ENCODE results near the gene MIER2. TPM values are rescaled to one million over a fixed set of nuclear protein-coding genes. Genes with fewer than 3 reads are reported as not detected.

Gene MIER2
- total RNA-seq, 2 donors from 2014 or later, result 15.2 to 22.4 TPM

- no peak for DNase-seq (ENCODE audit: low spot score)
- no peak for TF ChIP-seq CTCF (IDR thresholded peaks at IDR 0.05)
- no peaks in the 10 kb centered on the region for H3K27me3 ChIP-seq
- H3K9me3 ChIP-seq, result no peaks in the 10 kb centered on the region
- H3K27ac ChIP-seq, result no peak overlapping the region
- H3K4me1 ChIP-seq, result no peaks in the 10 kb centered on the region
- no peak overlapping the region for H3K4me3 ChIP-seq
- H3K36me3 ChIP-seq, result no peaks in the 10 kb centered on the region
These were observed 34.1 kb upstream of the MIER2 start for GRCh38 chr19:378706-379105.

GRCh38 chr19:377801-378581 lies 33.4 kb upstream of the MIER2 start:
- TF ChIP-seq CTCF (IDR thresholded peaks at IDR 0.05), result no peak
- H3K9me3 ChIP-seq, result no peaks in the 10 kb centered on the region
- no peak overlapping the region for H3K27ac ChIP-seq
- H3K4me1 ChIP-seq, result no peaks in the 10 kb centered on the region
- no peak for DNase-seq (ENCODE audit: low spot score)
- no peaks in the 10 kb centered on the region for H3K27me3 ChIP-seq
- H3K4me3 ChIP-seq, result no peak overlapping the region
- no peaks in the 10 kb centered on the region for H3K36me3 ChIP-seq

GRCh38 chr19:376111-376470 lies 31.5 kb upstream of the MIER2 start:
- Histone ChIP-seq H3K9me3 (no peaks in the 10 kb centered on the region), H3K36me3 (no peaks in the 10 kb centered on the region), H3K4me1 (peaks cover 0 to 7% of the 10 kb centered on the region in 2 donors), H3K4me3 (no peak overlapping the region), H3K27me3 (no peaks in the 10 kb centered on the region), H3K27ac (no peak overlapping the region)
- no peak for TF ChIP-seq CTCF (IDR thresholded peaks at IDR 0.05)
- DNase-seq (ENCODE audit: low spot score), result no peak

- Histone ChIP-seq H3K36me3 (no peaks in the 10 kb centered on the region), H3K27me3 (no peaks in the 10 kb centered on the region), H3K27ac (no peak overlapping the region), H3K4me1 (peaks cover 0 to 7% of the 10 kb centered on the region in 2 donors), H3K4me3 (no peak overlapping the region), H3K9me3 (no peaks in the 10 kb centered on the region)
- DNase-seq (ENCODE audit: low spot score), result no peak
- TF ChIP-seq CTCF (IDR thresholded peaks at IDR 0.05), result no peak
These were observed 31.0 kb upstream of the MIER2 start for GRCh38 chr19:375395-376110.

GRCh38 chr19:374886-375235 lies 30.3 kb upstream of the MIER2 start:
- Histone ChIP-seq H3K9me3 (no peaks in the 10 kb centered on the region), H3K27me3 (no peaks in the 10 kb centered on the region), H3K36me3 (no peaks in the 10 kb centered on the region), H3K4me1 (peaks cover 0 to 7% of the 10 kb centered on the region in 2 donors), H3K4me3 (no peak overlapping the region), H3K27ac (no peak overlapping the region)
- DNase-seq (ENCODE audit: low spot score), result no peak
- no peak for TF ChIP-seq CTCF (IDR thresholded peaks at IDR 0.05)

Data from right atrium auricular region (tissue), 2 donors.